ENCODE data around the gene PDE1A. TPM values are rescaled to one million over a fixed set of nuclear protein-coding genes. Genes with fewer than 3 reads are reported as not detected.

PDE1A gene
- total RNA-seq, 1 donor from 2014 or later: not detected

GRCh38 chr2:182240862-182241371 lies 185.9 kb downstream of the PDE1A start:
- no peaks in the 10 kb centered on the region for H3K27me3 Mint-ChIP-seq (ENCODE audit: insufficient read depth)
- H3K36me3 Mint-ChIP-seq (ENCODE audit: low read depth): no peaks in the 10 kb centered on the region
- no peak overlapping the region for H3K27ac Mint-ChIP-seq
- no peak for DNase-seq (ENCODE audit: low spot score)
- H3K4me3 Mint-ChIP-seq: no peak overlapping the region
- H3K9me3 Mint-ChIP-seq: no peaks in the 10 kb centered on the region
- no peaks in the 10 kb centered on the region for H3K4me1 Mint-ChIP-seq (ENCODE audit: low read depth)
- intact Hi-C loops (cut with micrococcal nuclease): loop anchor here (1.0 to 5.0 kb wide), 2 partner anchors 409 to 741 kb away; no protein-coding TSS in a partner anchor

DNA sequence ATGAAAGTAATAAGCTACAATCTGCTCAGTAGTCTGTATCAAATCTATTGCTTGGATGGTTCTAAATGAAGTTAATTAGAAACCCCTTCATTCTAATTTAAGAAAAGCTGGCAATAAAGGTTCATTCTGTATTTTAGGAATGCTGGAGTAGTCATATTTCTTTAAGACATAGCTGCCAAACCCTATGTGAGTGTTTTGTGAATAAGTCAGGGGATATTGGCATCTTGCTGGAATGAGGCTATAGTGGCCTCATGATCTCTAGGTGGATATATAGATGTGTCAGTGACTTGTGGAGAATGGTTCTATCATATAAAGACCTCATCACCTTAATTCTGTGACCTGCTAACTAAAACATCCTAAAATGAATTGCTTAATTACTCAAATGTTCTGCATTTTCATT lies 196.3 kb downstream of the PDE1A start:
- Mint-ChIP-seq H3K36me3 (ENCODE audit: low read depth) (no peaks in the 10 kb centered on the region), H3K27ac (no peak overlapping the region), H3K27me3 (ENCODE audit: insufficient read depth) (no peaks in the 10 kb centered on the region), H3K4me1 (ENCODE audit: low read depth) (no peaks in the 10 kb centered on the region), H3K4me3 (no peak overlapping the region), H3K9me3 (no peaks in the 10 kb centered on the region)
- intact Hi-C loops (cut with micrococcal nuclease): no loop called here
- DNase-seq (ENCODE audit: low spot score): no peak

DNA sequence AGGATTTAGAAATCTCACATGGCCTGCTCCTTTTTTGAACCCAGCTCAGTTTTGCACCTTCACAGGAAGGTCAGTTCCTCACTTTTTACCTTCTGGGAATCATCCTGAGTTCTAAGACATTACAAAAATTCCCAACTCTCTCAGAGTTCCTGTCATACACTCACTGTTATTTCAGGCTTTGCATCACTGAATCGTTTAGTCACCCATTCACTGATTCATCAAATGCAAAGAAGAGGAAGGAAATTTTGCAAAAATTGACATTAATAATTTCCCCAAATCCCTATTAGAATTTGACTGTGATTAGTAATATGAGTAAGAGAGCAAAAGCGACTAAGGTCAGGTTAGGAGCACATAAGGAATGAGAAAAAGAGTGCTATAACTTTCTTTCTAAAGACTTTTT lies 197.5 kb downstream of the PDE1A start:
- no peaks in the 10 kb centered on the region for H3K4me1 Mint-ChIP-seq (ENCODE audit: low read depth)
- no peaks in the 10 kb centered on the region for H3K9me3 Mint-ChIP-seq
- DNase-seq (ENCODE audit: low spot score): no peak
- no peak overlapping the region for H3K27ac Mint-ChIP-seq
- H3K36me3 Mint-ChIP-seq (ENCODE audit: low read depth): no peaks in the 10 kb centered on the region
- H3K27me3 Mint-ChIP-seq (ENCODE audit: insufficient read depth): no peaks in the 10 kb centered on the region
- intact Hi-C loops (cut with micrococcal nuclease): no loop called here
- no peak overlapping the region for H3K4me3 Mint-ChIP-seq

DNA sequence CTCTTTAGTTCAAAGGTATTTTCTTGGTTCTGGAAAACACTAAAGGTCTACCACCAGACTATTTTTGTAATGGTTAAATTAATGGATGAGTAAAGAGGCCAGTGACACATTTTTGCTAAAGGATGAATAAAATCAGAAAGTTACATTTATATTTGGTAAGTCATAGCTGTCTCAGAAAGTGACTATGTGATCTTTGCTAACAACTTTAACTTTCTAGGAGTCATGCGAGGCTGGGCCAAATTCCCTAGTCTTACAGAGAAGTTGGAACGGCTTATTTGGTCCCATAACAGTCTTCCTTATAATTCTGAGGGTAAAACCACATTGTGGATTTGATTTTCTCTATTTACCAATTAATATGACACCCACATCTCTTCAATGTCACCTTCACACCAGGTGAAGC lies 198.1 kb downstream of the PDE1A start:
- Mint-ChIP-seq H3K27me3 (ENCODE audit: insufficient read depth) (no peaks in the 10 kb centered on the region), H3K36me3 (ENCODE audit: low read depth) (no peaks in the 10 kb centered on the region), H3K27ac (no peak overlapping the region), H3K9me3 (no peaks in the 10 kb centered on the region), H3K4me3 (no peak overlapping the region), H3K4me1 (ENCODE audit: low read depth) (no peaks in the 10 kb centered on the region)
- DNase-seq (ENCODE audit: low spot score): no peak
- intact Hi-C loops (cut with micrococcal nuclease): no loop called here

GRCh38 chr2:182228073-182228473 lies 198.8 kb downstream of the PDE1A start:
- no peak for DNase-seq (ENCODE audit: low spot score)
- no peaks in the 10 kb centered on the region for H3K4me1 Mint-ChIP-seq (ENCODE audit: low read depth)
- no peaks in the 10 kb centered on the region for H3K9me3 Mint-ChIP-seq
- intact Hi-C loops (cut with micrococcal nuclease): no loop called here
- no peaks in the 10 kb centered on the region for H3K27me3 Mint-ChIP-seq (ENCODE audit: insufficient read depth)
- no peak overlapping the region for H3K27ac Mint-ChIP-seq
- no peaks in the 10 kb centered on the region for H3K36me3 Mint-ChIP-seq (ENCODE audit: low read depth)
- H3K4me3 Mint-ChIP-seq: no peak overlapping the region

DNA sequence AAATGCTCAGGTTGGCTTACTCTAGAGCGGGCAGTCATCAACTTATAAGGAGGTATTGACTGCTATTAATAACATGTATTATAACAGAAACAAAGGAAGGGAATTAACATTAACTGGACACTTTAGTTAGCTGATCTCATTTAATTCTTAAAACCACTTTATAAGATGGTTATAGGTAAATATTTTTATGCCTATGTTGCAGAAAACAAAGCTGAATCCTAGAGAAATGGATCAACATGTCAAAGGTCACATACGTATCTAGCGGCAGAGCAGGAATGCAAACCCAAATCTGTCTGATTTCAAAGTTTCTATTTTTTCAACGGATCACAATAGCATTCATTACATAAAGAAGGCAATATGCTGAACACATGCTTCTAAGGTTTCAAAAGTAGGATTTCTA lies 200.0 kb downstream of the PDE1A start:
- no peaks in the 10 kb centered on the region for H3K4me1 Mint-ChIP-seq (ENCODE audit: low read depth)
- H3K27me3 Mint-ChIP-seq (ENCODE audit: insufficient read depth): no peaks in the 10 kb centered on the region
- no peak overlapping the region for H3K27ac Mint-ChIP-seq
- no peak for DNase-seq (ENCODE audit: low spot score)
- H3K9me3 Mint-ChIP-seq: no peaks in the 10 kb centered on the region
- H3K36me3 Mint-ChIP-seq (ENCODE audit: low read depth): no peaks in the 10 kb centered on the region
- intact Hi-C loops (cut with micrococcal nuclease): no loop called here
- H3K4me3 Mint-ChIP-seq: no peak overlapping the region

GRCh38 chr2:182224669-182225068 lies 202.2 kb downstream of the PDE1A start:
- no peaks in the 10 kb centered on the region for H3K9me3 Mint-ChIP-seq
- no peak overlapping the region for H3K27ac Mint-ChIP-seq
- H3K36me3 Mint-ChIP-seq (ENCODE audit: low read depth): no peaks in the 10 kb centered on the region
- no peaks in the 10 kb centered on the region for H3K27me3 Mint-ChIP-seq (ENCODE audit: insufficient read depth)
- intact Hi-C loops (cut with micrococcal nuclease): no loop called here
- H3K4me3 Mint-ChIP-seq: no peak overlapping the region
- DNase-seq (ENCODE audit: low spot score): no peak
- H3K4me1 Mint-ChIP-seq (ENCODE audit: low read depth): no peaks in the 10 kb centered on the region

DNA sequence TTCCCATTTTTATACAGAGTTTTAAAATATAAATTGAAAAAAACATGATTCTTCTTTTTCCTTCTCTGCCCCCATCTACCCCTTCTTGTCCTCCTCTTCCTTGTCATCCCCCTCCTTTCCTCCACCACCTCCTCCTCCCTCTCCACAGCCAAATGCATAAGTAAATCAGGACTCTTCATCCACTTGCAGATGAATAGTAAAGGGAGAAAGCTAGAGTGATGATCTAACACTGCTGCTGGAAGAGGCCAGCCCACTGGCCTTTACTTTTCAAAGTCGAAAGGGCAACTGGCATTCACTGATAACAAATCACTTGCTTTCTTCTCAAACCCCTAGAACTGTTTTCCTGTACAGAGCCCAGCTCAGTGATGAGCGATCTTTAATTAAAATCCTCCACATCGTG lies 205.8 kb downstream of the PDE1A start:
- no peak overlapping the region for H3K27ac Mint-ChIP-seq
- no peak for DNase-seq (ENCODE audit: low spot score)
- no peaks in the 10 kb centered on the region for H3K9me3 Mint-ChIP-seq
- H3K4me1 Mint-ChIP-seq (ENCODE audit: low read depth): no peaks in the 10 kb centered on the region
- no peaks in the 10 kb centered on the region for H3K27me3 Mint-ChIP-seq (ENCODE audit: insufficient read depth)
- H3K4me3 Mint-ChIP-seq: no peak overlapping the region
- intact Hi-C loops (cut with micrococcal nuclease): no loop called here
- H3K36me3 Mint-ChIP-seq (ENCODE audit: low read depth): no peaks in the 10 kb centered on the region

- Mint-ChIP-seq H3K27ac (no peak overlapping the region), H3K27me3 (ENCODE audit: insufficient read depth) (no peaks in the 10 kb centered on the region), H3K36me3 (ENCODE audit: low read depth) (no peaks in the 10 kb centered on the region), H3K4me3 (no peak overlapping the region), H3K9me3 (no peaks in the 10 kb centered on the region), H3K4me1 (ENCODE audit: low read depth) (no peaks in the 10 kb centered on the region)
- no peak for DNase-seq (ENCODE audit: low spot score)
- intact Hi-C loops (cut with micrococcal nuclease): no loop called here
Measured at GRCh38 chr2:182220335-182220734, 206.5 kb downstream of the PDE1A start.

- H3K4me1 Mint-ChIP-seq (ENCODE audit: low read depth): no peaks in the 10 kb centered on the region
- H3K4me3 Mint-ChIP-seq: no peak overlapping the region
- no peaks in the 10 kb centered on the region for H3K9me3 Mint-ChIP-seq
- no peaks in the 10 kb centered on the region for H3K36me3 Mint-ChIP-seq (ENCODE audit: low read depth)
- H3K27ac Mint-ChIP-seq: no peak overlapping the region
- no peaks in the 10 kb centered on the region for H3K27me3 Mint-ChIP-seq (ENCODE audit: insufficient read depth)
- intact Hi-C loops (cut with micrococcal nuclease): no loop called here
- DNase-seq (ENCODE audit: low spot score): no peak
Measured at GRCh38 chr2:182210669-182211068, 216.2 kb downstream of the PDE1A start.

DNA sequence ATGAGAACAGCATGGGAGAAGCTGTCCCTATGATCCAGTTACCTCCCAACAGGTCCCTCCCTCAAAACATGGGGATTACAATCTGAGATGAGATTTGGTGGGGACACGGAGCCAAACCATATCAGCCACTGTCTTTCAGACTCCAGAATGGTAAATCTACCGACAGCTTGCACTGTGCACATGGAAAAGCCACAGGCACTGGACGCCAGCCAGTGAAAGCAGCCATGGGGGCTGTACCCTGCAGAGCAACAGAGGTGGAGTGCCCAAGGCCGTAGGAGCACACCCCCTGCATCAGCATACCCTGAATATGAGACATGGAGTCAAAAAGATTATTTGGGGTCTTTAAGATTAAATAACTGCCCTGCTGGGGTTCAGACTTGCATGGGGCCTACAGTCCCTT lies 218.4 kb downstream of the PDE1A start:
- Mint-ChIP-seq H3K27me3 (ENCODE audit: insufficient read depth) (no peaks in the 10 kb centered on the region), H3K4me3 (no peak overlapping the region), H3K36me3 (ENCODE audit: low read depth) (no peaks in the 10 kb centered on the region), H3K27ac (no peak overlapping the region), H3K4me1 (ENCODE audit: low read depth) (no peaks in the 10 kb centered on the region), H3K9me3 (no peaks in the 10 kb centered on the region)
- no peak for DNase-seq (ENCODE audit: low spot score)
- intact Hi-C loops (cut with micrococcal nuclease): no loop called here

DNA sequence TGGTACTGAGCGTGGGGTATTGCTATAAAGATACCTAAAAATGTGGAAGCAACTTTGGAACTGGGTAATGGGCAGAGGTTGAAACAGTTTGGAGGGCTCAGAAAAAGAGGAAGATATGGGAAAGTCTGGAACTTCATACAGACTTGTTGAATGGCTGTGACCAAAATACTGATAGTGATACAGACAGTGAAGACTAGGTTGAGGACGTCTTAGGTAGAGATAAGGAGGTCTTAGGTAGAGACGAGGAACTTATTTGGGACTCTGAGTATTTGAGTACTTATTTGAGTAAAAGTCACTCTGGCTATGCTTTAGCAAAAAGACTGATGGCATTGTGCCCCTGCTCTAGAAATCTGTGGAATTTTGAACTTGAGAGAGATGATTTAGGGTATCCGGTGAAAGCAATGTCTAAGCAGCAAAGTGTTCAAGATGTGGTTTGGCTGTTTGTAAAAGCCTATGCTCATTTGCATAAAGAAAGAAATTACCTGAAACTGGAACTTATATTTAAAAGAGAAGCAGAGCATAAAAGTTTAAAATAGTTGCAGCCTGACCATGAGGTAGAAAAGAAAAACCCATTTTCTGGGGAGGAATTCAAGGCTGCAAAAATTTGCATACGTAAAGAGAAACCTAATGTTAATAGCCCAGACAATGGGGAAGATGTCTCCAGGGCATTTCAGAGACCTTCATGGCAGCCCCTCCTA lies 219.6 kb downstream of the PDE1A start:
- Mint-ChIP-seq H3K27me3 (ENCODE audit: insufficient read depth) (no peaks in the 10 kb centered on the region), H3K27ac (no peak overlapping the region), H3K4me1 (ENCODE audit: low read depth) (no peaks in the 10 kb centered on the region), H3K4me3 (no peak overlapping the region), H3K9me3 (no peaks in the 10 kb centered on the region), H3K36me3 (ENCODE audit: low read depth) (no peaks in the 10 kb centered on the region)
- no peak for DNase-seq (ENCODE audit: low spot score)
- intact Hi-C loops (cut with micrococcal nuclease): no loop called here

DNA sequence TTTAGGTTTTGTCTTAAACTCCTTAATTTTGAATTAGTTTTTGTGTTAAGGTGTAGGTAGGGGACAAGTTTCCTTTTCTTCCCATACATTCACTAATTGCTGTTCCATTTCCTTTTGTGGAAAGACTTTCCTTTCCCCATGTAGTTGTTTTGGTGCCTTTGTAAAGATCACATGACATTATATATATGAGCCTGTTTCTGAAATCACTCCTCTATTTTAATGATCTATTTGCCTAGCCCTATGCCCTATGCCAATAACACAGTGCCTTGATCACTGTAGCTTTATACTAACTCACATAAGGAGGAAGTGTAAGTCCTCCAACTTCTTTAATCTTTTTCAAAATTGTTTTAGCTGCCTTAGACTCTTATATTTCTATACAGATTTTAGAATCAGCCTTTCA lies 229.3 kb downstream of the PDE1A start:
- no peak for DNase-seq (ENCODE audit: low spot score)
- no peaks in the 10 kb centered on the region for H3K36me3 Mint-ChIP-seq (ENCODE audit: low read depth)
- no peaks in the 10 kb centered on the region for H3K4me1 Mint-ChIP-seq (ENCODE audit: low read depth)
- H3K9me3 Mint-ChIP-seq: no peaks in the 10 kb centered on the region
- H3K27me3 Mint-ChIP-seq (ENCODE audit: insufficient read depth): no peaks in the 10 kb centered on the region
- intact Hi-C loops (cut with micrococcal nuclease): no loop called here
- H3K4me3 Mint-ChIP-seq: no peak overlapping the region
- no peak overlapping the region for H3K27ac Mint-ChIP-seq

- DNase-seq (ENCODE audit: low spot score): no peak
- Mint-ChIP-seq H3K4me3 (no peak overlapping the region), H3K9me3 (no peaks in the 10 kb centered on the region), H3K27me3 (ENCODE audit: insufficient read depth) (no peaks in the 10 kb centered on the region), H3K27ac (no peak overlapping the region), H3K36me3 (ENCODE audit: low read depth) (no peaks in the 10 kb centered on the region), H3K4me1 (ENCODE audit: low read depth) (no peaks in the 10 kb centered on the region)
- intact Hi-C loops (cut with micrococcal nuclease): no loop called here
Measured at GRCh38 chr2:182193291-182193690, 233.5 kb downstream of the PDE1A start.

Measured in activated T-helper 1 cell treated with anti-CD3 and anti-CD28 coated beads, Interleukin-12 subunit alpha, Interleukin-12 subunit beta, Interleukin-2, Interleukin-4 antibody, amounts not matched to agents 30 ng/mL and 10 ng/mL and 1 ng/mL, durations not matched to agents 14 hours and 24 hours and 36 hours (primary cell).